ENCODE results near the gene GSTM5.

The GSTM5 gene

DNA sequence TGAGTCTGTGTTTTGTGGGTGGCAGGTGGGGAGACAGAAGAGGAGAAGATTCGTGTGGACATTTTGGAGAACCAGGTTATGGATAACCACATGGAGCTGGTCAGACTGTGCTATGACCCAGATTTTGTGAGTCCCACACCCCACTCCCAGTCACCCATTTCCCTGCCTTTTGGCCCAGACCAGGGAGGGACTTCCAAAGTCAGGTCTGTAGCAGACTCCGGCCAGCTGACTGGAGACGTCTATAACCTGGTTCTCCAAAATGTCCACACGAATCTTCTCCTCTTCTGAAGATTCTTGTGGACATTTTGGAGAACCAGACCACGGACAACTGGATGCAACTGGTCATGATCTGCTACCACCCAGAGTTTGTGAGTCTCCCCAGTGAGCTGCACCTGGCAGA is 1.6 kb downstream of the GSTM5 start:
- TF ChIP-seq POLR2A (IDR thresholded peaks at IDR 0.05; ENCODE audit: extremely low read depth, insufficient read length) (no peak), MYC (IDR thresholded peaks at IDR 0.05; ENCODE audit: low read depth, low read length) (no peak)
- TF ChIP-seq, protein P1, sequence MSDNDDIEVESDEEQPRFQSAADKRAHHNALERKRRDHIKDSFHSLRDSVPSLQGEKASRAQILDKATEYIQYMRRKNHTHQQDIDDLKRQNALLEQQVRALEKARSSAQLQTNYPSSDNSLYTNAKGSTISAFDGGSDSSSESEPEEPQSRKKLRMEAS (IDR thresholded peaks at IDR 0.05; ENCODE audit: low read depth, low read length), result no peak
- TF ChIP-seq, protein P2, sequence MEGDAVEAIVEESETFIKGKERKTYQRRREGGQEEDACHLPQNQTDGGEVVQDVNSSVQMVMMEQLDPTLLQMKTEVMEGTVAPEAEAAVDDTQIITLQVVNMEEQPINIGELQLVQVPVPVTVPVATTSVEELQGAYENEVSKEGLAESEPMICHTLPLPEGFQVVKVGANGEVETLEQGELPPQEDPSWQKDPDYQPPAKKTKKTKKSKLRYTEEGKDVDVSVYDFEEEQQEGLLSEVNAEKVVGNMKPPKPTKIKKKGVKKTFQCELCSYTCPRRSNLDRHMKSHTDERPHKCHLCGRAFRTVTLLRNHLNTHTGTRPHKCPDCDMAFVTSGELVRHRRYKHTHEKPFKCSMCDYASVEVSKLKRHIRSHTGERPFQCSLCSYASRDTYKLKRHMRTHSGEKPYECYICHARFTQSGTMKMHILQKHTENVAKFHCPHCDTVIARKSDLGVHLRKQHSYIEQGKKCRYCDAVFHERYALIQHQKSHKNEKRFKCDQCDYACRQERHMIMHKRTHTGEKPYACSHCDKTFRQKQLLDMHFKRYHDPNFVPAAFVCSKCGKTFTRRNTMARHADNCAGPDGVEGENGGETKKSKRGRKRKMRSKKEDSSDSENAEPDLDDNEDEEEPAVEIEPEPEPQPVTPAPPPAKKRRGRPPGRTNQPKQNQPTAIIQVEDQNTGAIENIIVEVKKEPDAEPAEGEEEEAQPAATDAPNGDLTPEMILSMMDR (IDR thresholded peaks at IDR 0.05; ENCODE audit: low read depth, low read length), result no peak
- DNase-seq (ENCODE audit: low read depth), result no peak
- H3K4me3 ChIP-seq (ENCODE audit: low read depth, low read length), result no peak overlapping the region

DNA sequence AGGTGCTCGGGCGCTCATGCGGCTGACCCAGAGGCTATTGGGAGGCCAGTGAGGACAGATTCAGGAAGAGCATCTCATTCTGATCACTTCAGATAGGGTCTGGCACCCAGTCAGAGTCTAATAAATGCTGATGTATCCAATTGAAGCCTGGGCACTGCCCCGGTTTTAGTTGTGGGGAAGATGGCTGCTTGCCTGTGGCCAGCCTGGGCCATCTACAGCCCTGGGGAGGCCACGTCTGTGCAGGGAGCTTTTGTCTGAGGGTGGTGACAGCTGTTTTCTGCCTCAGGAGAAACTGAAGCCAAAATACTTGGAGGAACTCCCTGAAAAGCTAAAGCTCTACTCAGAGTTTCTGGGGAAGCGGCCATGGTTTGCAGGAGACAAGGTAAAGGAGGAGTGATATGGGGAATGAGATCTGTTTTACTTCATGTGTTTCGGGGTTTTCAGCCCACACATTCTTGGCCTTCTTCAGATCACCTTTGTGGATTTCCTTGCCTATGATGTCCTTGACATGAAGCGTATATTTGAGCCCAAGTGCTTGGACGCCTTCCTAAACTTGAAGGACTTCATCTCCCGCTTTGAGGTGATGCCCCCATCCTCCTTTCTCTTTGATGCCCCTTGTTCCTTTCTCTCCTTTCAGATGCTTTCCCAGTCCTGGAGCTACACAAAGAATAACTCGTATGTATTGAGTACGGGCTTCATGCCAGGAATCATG is 2.8 kb downstream of the GSTM5 start:
- TF ChIP-seq, protein P2 (IDR thresholded peaks at IDR 0.05; ENCODE audit: low read depth, low read length), result no peak
- TF ChIP-seq POLR2A (IDR thresholded peaks at IDR 0.05; ENCODE audit: extremely low read depth, insufficient read length) (no peak), MYC (IDR thresholded peaks at IDR 0.05; ENCODE audit: low read depth, low read length) (no peak)
- TF ChIP-seq, protein P1 (IDR thresholded peaks at IDR 0.05; ENCODE audit: low read depth, low read length), result no peak
- no peak for DNase-seq (ENCODE audit: low read depth)

DNA sequence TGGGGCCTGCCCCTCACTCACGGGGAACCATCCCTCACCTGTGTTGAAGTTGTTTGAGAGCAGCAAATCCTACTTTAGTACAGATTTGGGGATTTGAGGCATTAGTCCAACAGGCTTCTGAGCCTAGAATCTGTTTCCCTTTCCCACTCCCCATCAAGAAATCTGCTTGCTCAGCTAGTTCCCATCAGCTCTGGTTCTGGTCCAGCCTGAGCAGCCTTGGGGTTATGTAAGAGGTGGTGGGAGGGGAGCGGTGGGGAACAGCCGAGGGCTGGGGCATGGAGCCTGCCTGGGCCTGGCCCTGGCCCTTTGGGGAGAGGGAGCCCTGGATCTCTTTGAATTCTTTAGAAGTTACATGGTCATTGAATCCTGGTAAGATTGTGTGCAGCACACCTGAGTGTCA is 4.1 kb downstream of the GSTM5 start:
- H3K4me3 ChIP-seq (ENCODE audit: low read depth, low read length), result no peak overlapping the region
- no peak for DNase-seq (ENCODE audit: low read depth)
- TF ChIP-seq, protein P2 (IDR thresholded peaks at IDR 0.05; ENCODE audit: low read depth, low read length), result no peak
- TF ChIP-seq MYC (IDR thresholded peaks at IDR 0.05; ENCODE audit: low read depth, low read length), result no peak
- TF ChIP-seq, protein P1 (IDR thresholded peaks at IDR 0.05; ENCODE audit: low read depth, low read length), result no peak
- no peak for TF ChIP-seq POLR2A (IDR thresholded peaks at IDR 0.05; ENCODE audit: extremely low read depth, insufficient read length)

More for the DNA sequence above, 2.8 kb downstream of the GSTM5 start:
- no peak overlapping the region for H3K4me3 ChIP-seq (ENCODE audit: low read depth, low read length)

DNA sequence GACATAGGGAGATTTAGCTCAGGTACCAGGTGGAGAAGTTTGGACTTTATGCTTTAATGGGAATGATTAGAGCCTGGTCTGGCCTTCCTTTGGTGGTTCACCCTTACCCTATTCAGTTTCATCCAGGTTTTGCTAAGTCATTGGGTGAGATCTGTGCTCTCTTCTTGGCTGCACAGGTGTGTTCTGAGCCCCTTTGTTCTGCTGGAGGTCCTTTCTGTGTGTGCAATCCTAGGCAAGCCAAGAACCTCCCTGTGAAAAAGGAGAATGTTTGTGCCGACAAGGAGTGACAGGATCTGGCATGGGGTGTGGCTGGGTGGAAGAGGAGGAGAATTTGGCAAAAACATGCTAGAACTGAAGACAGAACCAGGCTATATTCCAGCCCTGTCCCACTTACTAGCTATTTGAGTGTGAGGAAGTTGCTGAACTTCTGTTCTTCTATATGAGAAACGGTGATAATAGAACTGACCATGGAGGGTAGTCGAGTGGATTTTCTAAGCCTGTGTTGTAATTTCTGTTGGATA is 4.6 kb downstream of the GSTM5 start:
- TF ChIP-seq POLR2A (IDR thresholded peaks at IDR 0.05; ENCODE audit: extremely low read depth, insufficient read length) (no peak), MYC (IDR thresholded peaks at IDR 0.05; ENCODE audit: low read depth, low read length) (no peak)
- TF ChIP-seq, protein P2 (IDR thresholded peaks at IDR 0.05; ENCODE audit: low read depth, low read length), result no peak
- TF ChIP-seq, protein P1 (IDR thresholded peaks at IDR 0.05; ENCODE audit: low read depth, low read length), result no peak
- no peak for DNase-seq (ENCODE audit: low read depth)
- H3K4me3 ChIP-seq (ENCODE audit: low read depth, low read length), result no peak overlapping the region

DNA sequence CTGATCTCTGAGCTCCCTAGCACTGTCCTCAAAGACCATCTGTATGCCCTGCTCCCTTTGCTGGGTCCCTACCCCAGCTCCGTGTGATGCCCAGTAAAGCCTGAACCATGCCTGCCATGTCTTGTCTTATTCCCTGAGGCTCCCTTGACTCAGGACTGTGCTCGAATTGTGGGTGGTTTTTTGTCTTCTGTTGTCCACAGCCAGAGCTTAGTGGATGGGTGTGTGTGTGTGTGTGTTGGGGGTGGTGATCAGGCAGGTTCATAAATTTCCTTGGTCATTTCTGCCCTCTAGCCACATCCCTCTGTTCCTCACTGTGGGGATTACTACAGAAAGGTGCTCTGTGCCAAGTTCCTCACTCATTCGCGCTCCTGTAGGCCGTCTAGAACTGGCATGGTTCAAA is 5.7 kb downstream of the GSTM5 start:
- TF ChIP-seq MYC (IDR thresholded peaks at IDR 0.05; ENCODE audit: low read depth, low read length), result no peak
- TF ChIP-seq POLR2A (IDR thresholded peaks at IDR 0.05; ENCODE audit: extremely low read depth, insufficient read length), result no peak
- TF ChIP-seq, protein P2 (IDR thresholded peaks at IDR 0.05; ENCODE audit: low read depth, low read length), result no peak
- TF ChIP-seq, protein P1 (IDR thresholded peaks at IDR 0.05; ENCODE audit: low read depth, low read length), result no peak
- DNase-seq (ENCODE audit: low read depth), result no peak
- no peak overlapping the region for H3K4me3 ChIP-seq (ENCODE audit: low read depth, low read length)
